Measurements from ENCODE around the gene TOPBP1. TPM values are rescaled to one million over a fixed set of nuclear protein-coding genes. Genes with fewer than 3 reads are reported as not detected.

The TOPBP1 gene
- total and polyA plus RNA-seq, 9 of the 15 experiments (the other 6 are each of a cell fraction or from before 2014, with no cell fraction given): 16.6 to 77.6 (median 58.2) TPM

- TF ChIP-seq, protein P1, sequence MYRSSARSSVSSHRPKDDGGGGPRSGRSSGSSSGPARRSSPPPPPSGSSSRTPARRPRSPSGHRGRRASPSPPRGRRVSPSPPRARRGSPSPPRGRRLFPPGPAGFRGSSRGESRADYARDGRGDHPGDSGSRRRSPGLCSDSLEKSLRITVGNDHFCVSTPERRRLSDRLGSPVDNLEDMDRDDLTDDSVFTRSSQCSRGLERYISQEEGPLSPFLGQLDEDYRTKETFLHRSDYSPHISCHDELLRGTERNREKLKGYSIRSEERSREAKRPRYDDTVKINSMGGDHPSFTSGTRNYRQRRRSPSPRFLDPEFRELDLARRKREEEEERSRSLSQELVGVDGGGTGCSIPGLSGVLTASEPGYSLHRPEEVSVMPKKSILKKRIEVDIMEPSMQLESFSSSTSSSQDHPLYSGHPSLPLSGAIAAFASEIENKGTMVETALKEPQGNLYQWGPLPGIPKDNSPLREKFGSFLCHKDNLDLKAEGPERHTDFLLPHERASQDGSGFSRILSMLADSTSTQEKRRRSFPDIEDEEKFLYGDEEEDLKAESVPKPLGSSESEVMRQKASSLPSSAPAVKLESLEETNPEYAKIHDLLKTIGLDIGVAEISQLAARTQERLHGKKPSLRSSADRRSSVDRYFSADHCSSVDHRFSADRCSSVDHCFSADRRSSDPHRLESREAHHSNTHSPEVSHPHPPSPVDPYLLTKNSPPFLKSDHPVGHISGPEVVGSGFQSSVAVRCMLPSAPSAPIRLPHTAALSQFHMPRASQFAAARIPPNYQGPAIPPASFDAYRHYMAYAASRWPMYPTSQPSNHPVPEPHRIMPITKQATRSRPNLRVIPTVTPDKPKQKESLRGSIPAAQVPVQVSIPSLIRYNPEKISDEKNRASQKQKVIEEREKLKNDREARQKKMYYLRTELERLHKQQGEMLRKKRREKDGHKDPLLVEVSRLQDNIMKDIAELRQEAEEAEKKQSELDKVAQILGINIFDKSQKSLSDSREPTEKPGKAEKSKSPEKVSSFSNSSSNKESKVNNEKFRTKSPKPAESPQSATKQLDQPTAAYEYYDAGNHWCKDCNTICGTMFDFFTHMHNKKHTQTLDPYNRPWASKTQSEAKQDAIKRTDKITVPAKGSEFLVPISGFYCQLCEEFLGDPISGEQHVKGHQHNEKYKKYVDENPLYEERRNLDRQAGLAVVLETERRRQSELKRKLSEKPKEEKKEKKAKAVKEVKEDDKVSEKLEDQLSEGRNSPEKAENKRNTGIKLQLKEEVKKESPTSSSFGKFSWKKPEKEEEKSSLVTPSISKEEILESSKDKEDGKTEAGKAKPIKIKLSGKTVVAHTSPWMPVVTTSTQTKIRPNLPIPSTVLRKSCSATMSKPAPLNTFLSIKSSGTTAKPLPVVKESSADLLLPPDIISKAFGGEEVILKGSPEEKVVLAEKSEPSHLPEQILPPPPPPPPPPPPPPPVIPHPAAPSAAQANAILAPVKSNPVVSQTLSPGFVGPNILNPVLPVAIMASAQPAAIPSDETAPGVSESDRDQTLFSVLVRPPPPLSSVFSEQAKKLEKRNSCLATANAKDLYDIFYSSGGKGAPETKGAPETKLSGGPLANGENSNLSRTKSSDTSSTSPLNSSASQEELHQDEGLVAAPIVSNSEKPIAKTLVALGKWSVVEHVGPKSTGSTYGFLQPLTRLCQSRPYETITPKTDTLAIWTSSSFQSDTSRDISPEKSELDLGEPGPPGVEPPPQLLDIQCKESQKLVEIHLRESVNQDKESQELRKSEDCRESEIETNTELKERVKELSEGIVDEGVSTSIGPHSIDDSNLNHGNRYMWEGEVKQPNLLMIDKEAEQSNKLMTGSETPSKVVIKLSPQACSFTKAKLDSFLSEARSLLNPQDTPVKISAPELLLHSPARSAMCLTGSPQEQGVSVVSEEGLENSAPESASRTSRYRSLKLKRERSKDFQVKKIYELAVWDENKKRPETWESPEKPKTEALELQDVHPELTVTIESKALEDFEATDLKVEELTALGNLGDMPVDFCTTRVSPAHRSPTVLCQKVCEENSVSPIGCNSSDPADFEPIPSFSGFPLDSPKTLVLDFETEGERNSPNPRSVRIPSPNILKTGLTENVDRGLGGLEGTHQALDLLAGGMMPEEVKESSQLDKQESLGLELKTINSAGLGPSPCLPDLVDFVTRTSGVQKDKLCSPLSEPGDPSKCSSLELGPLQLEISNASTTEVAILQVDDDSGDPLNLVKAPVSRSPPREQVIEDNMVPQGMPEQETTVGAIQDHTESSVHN (IDR thresholded peaks at IDR 0.05; ENCODE audit: borderline replicate concordance in 1 of 2, low read depth in 1 of 2): no peak
- TF ChIP-seq PCBP2 (IDR thresholded peaks at IDR 0.05; ENCODE audit: low read depth, low read length, poor library complexity, severe bottlenecking) (no peak), ZC3H4 (CRISPR knock-in tag; IDR thresholded peaks at IDR 0.05; ENCODE audit: borderline replicate concordance) (no peak), THAP7 (CRISPR knock-in tag; IDR thresholded peaks at IDR 0.05) (no peak)
- TF ChIP-seq, protein P2, sequence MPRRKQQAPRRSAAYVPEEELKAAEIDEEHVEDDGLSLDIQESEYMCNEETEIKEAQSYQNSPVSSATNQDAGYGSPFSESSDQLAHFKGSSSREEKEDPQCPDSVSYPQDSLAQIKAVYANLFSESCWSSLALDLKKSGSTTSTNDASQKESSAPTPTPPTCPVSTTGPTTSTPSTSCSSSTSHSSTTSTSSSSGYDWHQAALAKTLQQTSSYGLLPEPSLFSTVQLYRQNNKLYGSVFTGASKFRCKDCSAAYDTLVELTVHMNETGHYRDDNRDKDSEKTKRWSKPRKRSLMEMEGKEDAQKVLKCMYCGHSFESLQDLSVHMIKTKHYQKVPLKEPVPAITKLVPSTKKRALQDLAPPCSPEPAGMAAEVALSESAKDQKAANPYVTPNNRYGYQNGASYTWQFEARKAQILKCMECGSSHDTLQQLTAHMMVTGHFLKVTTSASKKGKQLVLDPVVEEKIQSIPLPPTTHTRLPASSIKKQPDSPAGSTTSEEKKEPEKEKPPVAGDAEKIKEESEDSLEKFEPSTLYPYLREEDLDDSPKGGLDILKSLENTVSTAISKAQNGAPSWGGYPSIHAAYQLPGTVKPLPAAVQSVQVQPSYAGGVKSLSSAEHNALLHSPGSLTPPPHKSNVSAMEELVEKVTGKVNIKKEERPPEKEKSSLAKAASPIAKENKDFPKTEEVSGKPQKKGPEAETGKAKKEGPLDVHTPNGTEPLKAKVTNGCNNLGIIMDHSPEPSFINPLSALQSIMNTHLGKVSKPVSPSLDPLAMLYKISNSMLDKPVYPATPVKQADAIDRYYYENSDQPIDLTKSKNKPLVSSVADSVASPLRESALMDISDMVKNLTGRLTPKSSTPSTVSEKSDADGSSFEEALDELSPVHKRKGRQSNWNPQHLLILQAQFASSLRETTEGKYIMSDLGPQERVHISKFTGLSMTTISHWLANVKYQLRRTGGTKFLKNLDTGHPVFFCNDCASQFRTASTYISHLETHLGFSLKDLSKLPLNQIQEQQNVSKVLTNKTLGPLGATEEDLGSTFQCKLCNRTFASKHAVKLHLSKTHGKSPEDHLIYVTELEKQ (CRISPR knock-in tag; IDR thresholded peaks at IDR 0.05): no peak
Measured at GRCh38 chr3:133573054-133573628, 88.6 kb downstream of the TOPBP1 start (continued).
